Thyroid gland (tissue), 4 donors: ENCODE data around the gene RXYLT1. TPM values are rescaled to one million over a fixed set of nuclear protein-coding genes. Genes with fewer than 3 reads are reported as not detected.

Experiments
- DNase-seq, 2 donors: peaks; one replicate each; pipeline ENCODE4 v3.0.0-alpha.2; 2019
- H3K27ac ChIP-seq, 3 donors: fragments of 200-600 bp; sonication (generic); 1 replicate in 2 of 3; 2 replicates in 1 of 3; pipeline ENCODE4 v1.5.1; 2016 to 2019; ENCODE audit warnings: mild to moderate bottlenecking in 1 of 3, moderate library complexity in 1 of 3
- H3K27me3 ChIP-seq: fragments of 200-600 bp; sonication (generic); one replicate; pipeline ENCODE4 v1.5.1; 2019
- H3K36me3 ChIP-seq, 2 donors: fragments of 200-600 bp; sonication (generic); one replicate each; pipeline ENCODE4 v1.5.1; 2016 to 2019
- H3K4me1 ChIP-seq, 2 donors: fragments of 200-600 bp; sonication (generic); one replicate each; pipeline ENCODE4 v1.5.1; 2017 to 2019
- H3K4me3 ChIP-seq, 3 donors: fragments of 200-600 bp; sonication (generic); replicated peaks in 1 of 3; 1 replicate in 2 of 3; 2 replicates in 1 of 3; pipeline ENCODE4 v1.5.1; 2016; ENCODE audit warnings: mild to moderate bottlenecking in 1 of 3
- H3K9me3 ChIP-seq: fragments of 200-600 bp; sonication (generic); one replicate; pipeline ENCODE4 v1.5.1; 2017
- POLR2A ChIP-seq, 2 donors: fragments of 450-650 bp; IDR thresholded peaks; one replicate each; pipeline ENCODE4 v1.6.1; 2017; ENCODE audit warnings: antibody characterized with exemption in 2 of 2, mild to moderate bottlenecking in 2 of 2, moderate library complexity in 1 of 2
- WGBS, 2 donors: methylation state at CpG; one replicate each; pipeline ENCODE4 v1.1.5; 2017; 5-methylcytosine and 5-hydroxymethylcytosine counted together
- intact Hi-C: fragments of 100-400 bp; cut with DNase I; formaldehyde crosslinking; loops from one replicate; pipeline ENCODE4 v1.15.1; 2023
- total RNA-seq, 4 donors: library from RNA; depleted of rRNA; stranded (reverse); fragments of >200 nt; gene quantifications; one replicate each; pipeline ENCODE4 v1.2.3, GENCODE V29; 2016
- TF ChIP-seq, protein P1 (sequence below), 6 experiments: fragments of 200-600 bp in 3 of 6; fragments of 450-650 bp in 3 of 6; sonication (generic) in 3 of 6; IDR thresholded peaks; one replicate each; pipeline ENCODE4 v1.5.1; 2016 to 2019; ENCODE audit warnings: antibody characterized with exemption in 6 of 6, mild to moderate bottlenecking in 2 of 6, inconsistent platforms in 1 of 6, moderate library complexity in 1 of 6

Gene RXYLT1
- total RNA-seq, 4 donors from 2014 or later: 11.9 to 30.0 (median 16.8) TPM

DNA sequence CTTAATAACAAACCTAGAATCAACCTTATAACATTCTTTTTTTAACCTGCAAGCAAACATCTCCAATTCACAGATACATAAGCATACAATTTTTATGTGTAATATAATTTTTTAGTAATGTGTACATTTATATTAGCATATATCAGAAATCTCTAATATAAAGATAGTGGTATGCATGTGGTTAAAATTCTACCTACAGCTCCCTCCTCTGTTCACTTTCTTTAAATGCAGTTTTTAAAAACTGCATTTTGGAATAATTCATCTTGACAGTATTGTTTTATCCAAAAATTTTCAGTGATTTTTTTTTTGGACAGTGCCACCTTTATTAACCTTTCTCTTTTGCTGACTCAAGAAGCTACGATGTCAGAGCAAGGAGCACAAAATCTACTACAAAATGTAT, 13.2 kb upstream of the RXYLT1 start:
- 78 to 88% methylated on average over 1 of the region's 1 CpG for WGBS, 2 donors
- intact Hi-C loops: no loop called here
- Histone ChIP-seq H3K27me3 (no peaks in the 10 kb centered on the region), H3K4me1 (no peaks in the 10 kb centered on the region), H3K9me3 (no peaks in the 10 kb centered on the region), H3K4me3 (no peak overlapping the region), H3K27ac (no peak overlapping the region), H3K36me3 (no peaks in the 10 kb centered on the region)
- TF ChIP-seq, protein P1, sequence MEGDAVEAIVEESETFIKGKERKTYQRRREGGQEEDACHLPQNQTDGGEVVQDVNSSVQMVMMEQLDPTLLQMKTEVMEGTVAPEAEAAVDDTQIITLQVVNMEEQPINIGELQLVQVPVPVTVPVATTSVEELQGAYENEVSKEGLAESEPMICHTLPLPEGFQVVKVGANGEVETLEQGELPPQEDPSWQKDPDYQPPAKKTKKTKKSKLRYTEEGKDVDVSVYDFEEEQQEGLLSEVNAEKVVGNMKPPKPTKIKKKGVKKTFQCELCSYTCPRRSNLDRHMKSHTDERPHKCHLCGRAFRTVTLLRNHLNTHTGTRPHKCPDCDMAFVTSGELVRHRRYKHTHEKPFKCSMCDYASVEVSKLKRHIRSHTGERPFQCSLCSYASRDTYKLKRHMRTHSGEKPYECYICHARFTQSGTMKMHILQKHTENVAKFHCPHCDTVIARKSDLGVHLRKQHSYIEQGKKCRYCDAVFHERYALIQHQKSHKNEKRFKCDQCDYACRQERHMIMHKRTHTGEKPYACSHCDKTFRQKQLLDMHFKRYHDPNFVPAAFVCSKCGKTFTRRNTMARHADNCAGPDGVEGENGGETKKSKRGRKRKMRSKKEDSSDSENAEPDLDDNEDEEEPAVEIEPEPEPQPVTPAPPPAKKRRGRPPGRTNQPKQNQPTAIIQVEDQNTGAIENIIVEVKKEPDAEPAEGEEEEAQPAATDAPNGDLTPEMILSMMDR (IDR thresholded peaks at IDR 0.05): peak in 2 of 6 experiments; percentile 18 to 23
- TF ChIP-seq POLR2A (IDR thresholded peaks at IDR 0.05): no peak
- no peak for DNase-seq

GRCh38 chr12:63770375-63770774, 9.3 kb upstream of the RXYLT1 start:
- no peak overlapping the region for H3K27ac ChIP-seq
- no peaks in the 10 kb centered on the region for H3K36me3 ChIP-seq
- 98 to 100% methylated on average over 1 of the region's 1 CpG for WGBS, 2 donors
- intact Hi-C loops: no loop called here
- TF ChIP-seq POLR2A (IDR thresholded peaks at IDR 0.05): no peak
- TF ChIP-seq, protein P1 (IDR thresholded peaks at IDR 0.05): no peak
- no peaks in the 10 kb centered on the region for H3K9me3 ChIP-seq
- no peaks in the 10 kb centered on the region for H3K27me3 ChIP-seq
- no peak for DNase-seq
- no peak overlapping the region for H3K4me3 ChIP-seq
- H3K4me1 ChIP-seq: no peaks in the 10 kb centered on the region

- 96% methylated on average over 1 of the region's 1 CpG for WGBS, 2 donors
- Histone ChIP-seq H3K36me3 (no peaks in the 10 kb centered on the region), H3K4me3 (no peak overlapping the region), H3K27me3 (no peaks in the 10 kb centered on the region), H3K9me3 (no peaks in the 10 kb centered on the region), H3K4me1 (peaks cover 5 to 7% of the 10 kb centered on the region in 2 donors), H3K27ac (no peak overlapping the region)
- intact Hi-C loops: no loop called here
- TF ChIP-seq, protein P1 (IDR thresholded peaks at IDR 0.05): no peak
- TF ChIP-seq POLR2A (IDR thresholded peaks at IDR 0.05): no peak
- no peak for DNase-seq
These were observed 2.4 kb upstream of the RXYLT1 start for GRCh38 chr12:63777340-63777739.

GRCh38 chr12:63782466-63782865, 2.8 kb downstream of the RXYLT1 start:
- Histone ChIP-seq H3K4me1 (peaks cover 5 to 7% of the 10 kb centered on the region in 2 donors), H3K4me3 (no peak overlapping the region), H3K27ac (no peak overlapping the region), H3K27me3 (no peaks in the 10 kb centered on the region), H3K9me3 (no peaks in the 10 kb centered on the region), H3K36me3 (peaks cover 4 to 7% of the 10 kb centered on the region in 2 donors)
- no peak for DNase-seq
- no peak for TF ChIP-seq POLR2A (IDR thresholded peaks at IDR 0.05)
- TF ChIP-seq, protein P1 (IDR thresholded peaks at IDR 0.05): no peak
- intact Hi-C loops: no loop called here
- 89 to 92% methylated on average over 1 of the region's 1 CpG for WGBS, 2 donors

GRCh38 chr12:63787306-63787705, 7.6 kb downstream of the RXYLT1 start:
- no peaks in the 10 kb centered on the region for H3K9me3 ChIP-seq
- DNase-seq: no peak

More at GRCh38 chr12:63787306-63787705, 7.6 kb downstream of the RXYLT1 start:
- intact Hi-C loops: no loop called here
- Histone ChIP-seq H3K27me3 (no peaks in the 10 kb centered on the region), H3K27ac (no peak overlapping the region), H3K4me3 (no peak overlapping the region), H3K4me1 (peaks cover 3% of the 10 kb centered on the region in 2 donors), H3K36me3 (peaks cover 4 to 13% of the 10 kb centered on the region in 2 donors)
- TF ChIP-seq, protein P1 (IDR thresholded peaks at IDR 0.05): no peak
- no peak for TF ChIP-seq POLR2A (IDR thresholded peaks at IDR 0.05)
- WGBS, 2 donors: 95 to 99% methylated on average over 3 of the region's 3 CpGs
